ENCODE data around the gene SLC35G6. TPM values are rescaled to one million over a fixed set of nuclear protein-coding genes. Genes with fewer than 3 reads are reported as not detected.
A peak's percentile ranks its signal among the peaks of the same experiment; 100 is the strongest.

SLC35G6 gene
- total RNA-seq, 1 experiment from 2014 or later = not detected

DNA sequence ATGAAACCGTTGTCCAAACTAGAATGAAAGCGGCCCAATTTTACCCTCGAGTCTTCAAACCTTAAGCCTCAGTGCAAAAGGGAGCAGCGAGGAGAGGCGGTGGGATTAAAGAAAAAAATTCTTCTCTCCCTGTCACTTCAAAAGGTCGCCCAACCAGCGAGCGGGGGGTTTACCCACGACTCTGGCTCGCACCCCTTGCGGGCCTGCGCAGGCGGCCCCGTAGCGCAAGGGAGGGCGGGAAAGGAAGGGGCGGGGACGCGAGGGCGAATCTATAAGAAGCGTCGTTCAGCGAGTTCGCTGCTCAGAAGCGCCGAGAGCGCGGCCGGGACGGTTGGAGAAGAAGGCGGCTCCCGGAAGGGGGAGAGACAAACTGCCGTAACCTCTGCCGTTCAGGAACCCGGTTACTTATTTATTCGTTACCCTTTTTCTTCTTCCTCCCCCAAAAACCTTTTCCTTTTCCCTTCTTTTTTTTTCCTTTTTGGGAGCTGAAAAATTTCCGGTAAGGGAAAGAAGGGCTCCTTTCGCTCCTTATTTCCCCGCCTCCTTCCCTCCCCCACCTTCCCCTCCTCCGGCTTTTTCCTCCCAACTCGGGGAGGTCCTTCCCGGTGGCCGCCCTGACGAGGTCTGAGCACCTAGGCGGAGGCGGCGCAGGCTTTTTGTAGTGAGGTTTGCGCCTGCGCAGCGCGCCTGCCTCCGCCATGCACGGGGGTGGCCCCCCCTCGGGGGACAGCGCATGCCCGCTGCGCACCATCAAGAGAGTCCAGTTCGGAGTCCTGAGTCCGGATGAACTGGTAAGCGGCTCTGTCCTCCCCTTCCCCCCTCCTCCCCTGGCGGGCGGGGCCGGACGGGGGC lies 3.0 kb downstream of the SLC35G6 start, which contains the start of gene POLR2A:
Gene POLR2A, plus strand, starts transcription at position 300 of the 852 bp plus-strand sequence.
- TF ChIP-seq, protein P1, sequence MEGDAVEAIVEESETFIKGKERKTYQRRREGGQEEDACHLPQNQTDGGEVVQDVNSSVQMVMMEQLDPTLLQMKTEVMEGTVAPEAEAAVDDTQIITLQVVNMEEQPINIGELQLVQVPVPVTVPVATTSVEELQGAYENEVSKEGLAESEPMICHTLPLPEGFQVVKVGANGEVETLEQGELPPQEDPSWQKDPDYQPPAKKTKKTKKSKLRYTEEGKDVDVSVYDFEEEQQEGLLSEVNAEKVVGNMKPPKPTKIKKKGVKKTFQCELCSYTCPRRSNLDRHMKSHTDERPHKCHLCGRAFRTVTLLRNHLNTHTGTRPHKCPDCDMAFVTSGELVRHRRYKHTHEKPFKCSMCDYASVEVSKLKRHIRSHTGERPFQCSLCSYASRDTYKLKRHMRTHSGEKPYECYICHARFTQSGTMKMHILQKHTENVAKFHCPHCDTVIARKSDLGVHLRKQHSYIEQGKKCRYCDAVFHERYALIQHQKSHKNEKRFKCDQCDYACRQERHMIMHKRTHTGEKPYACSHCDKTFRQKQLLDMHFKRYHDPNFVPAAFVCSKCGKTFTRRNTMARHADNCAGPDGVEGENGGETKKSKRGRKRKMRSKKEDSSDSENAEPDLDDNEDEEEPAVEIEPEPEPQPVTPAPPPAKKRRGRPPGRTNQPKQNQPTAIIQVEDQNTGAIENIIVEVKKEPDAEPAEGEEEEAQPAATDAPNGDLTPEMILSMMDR (IDR thresholded peaks at IDR 0.05) = no peak
- peak; percentile 66; the same call in 1 of the 2 replicates for TF ChIP-seq TCF7L2 (IDR thresholded peaks at IDR 0.05; ENCODE audit: low read depth, low read length)
- TF ChIP-seq SIN3A (IDR thresholded peaks at IDR 0.05; ENCODE audit: borderline replicate concordance, insufficient read depth, low read depth, low read length) = peak; percentile 86
- TF ChIP-seq POLR2AphosphoS5 (IDR thresholded peaks at IDR 0.05; ENCODE audit: low read depth, low read length) = peak; percentile 100
- POLR2A ChIA-PET = interaction anchor here (0.6 to 1.0 kb wide), 7 partner anchors 28 to 448 kb away, joined by 3 to 9 read pairs (median 3); partner anchors contain the start of genes CNTROB, FGF11, TMEM256 and TRAPPC1
- BruUV-seq (replicated peaks) = no TSS peak

DNA sequence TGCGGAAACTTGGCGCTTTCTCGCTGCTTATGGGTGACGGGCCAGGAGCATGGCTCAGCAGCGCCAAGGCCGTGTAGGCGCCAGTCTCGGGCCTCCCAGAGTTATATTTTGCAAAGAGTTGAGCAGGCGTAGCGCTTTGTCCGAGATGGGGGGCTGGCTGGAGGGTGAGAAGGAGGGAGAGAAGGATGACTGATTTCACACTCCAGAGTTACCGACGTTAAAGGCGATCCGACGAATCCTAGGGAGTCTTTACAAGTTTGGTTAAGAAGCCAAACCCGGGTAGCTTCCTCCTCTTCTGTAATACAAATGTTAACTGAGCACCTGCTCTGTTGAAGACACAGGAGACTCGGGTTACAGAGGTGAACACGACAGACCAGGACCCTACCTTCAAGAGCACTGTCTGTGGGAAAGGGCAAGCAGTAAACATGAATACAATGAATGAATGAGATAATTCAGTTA lies 3.7 kb downstream of the SLC35G6 start:
- BruUV-seq (replicated peaks) = no TSS peak
- Histone ChIP-seq H3K27ac (ENCODE audit: low read length) (peak overlapping the region; percentile 99), H3K27me3 (ENCODE audit: control insufficient read depth, insufficient read depth, low read length) (no peaks in the 10 kb centered on the region), H3K9me3 (ENCODE audit: control insufficient read depth, insufficient read depth, low read depth, low read length) (no peaks in the 10 kb centered on the region), H3K4me3 (ENCODE audit: low read depth in 2 of 2, low read length in 2 of 2) (peak overlapping the region; percentile 91 to 95), H3K36me3 (ENCODE audit: control insufficient read depth, insufficient read depth, low read length) (no peaks in the 10 kb centered on the region; the same call in 1 of the 2 replicates), H3K4me1 (ENCODE audit: control insufficient read depth, insufficient read depth, low read length) (peaks cover 35% of the 10 kb centered on the region)
- no peak for ATAC-seq
- TF ChIP-seq SIN3A (IDR thresholded peaks at IDR 0.05; ENCODE audit: borderline replicate concordance, insufficient read depth, low read depth, low read length) = no peak
- TF ChIP-seq, protein P2, sequence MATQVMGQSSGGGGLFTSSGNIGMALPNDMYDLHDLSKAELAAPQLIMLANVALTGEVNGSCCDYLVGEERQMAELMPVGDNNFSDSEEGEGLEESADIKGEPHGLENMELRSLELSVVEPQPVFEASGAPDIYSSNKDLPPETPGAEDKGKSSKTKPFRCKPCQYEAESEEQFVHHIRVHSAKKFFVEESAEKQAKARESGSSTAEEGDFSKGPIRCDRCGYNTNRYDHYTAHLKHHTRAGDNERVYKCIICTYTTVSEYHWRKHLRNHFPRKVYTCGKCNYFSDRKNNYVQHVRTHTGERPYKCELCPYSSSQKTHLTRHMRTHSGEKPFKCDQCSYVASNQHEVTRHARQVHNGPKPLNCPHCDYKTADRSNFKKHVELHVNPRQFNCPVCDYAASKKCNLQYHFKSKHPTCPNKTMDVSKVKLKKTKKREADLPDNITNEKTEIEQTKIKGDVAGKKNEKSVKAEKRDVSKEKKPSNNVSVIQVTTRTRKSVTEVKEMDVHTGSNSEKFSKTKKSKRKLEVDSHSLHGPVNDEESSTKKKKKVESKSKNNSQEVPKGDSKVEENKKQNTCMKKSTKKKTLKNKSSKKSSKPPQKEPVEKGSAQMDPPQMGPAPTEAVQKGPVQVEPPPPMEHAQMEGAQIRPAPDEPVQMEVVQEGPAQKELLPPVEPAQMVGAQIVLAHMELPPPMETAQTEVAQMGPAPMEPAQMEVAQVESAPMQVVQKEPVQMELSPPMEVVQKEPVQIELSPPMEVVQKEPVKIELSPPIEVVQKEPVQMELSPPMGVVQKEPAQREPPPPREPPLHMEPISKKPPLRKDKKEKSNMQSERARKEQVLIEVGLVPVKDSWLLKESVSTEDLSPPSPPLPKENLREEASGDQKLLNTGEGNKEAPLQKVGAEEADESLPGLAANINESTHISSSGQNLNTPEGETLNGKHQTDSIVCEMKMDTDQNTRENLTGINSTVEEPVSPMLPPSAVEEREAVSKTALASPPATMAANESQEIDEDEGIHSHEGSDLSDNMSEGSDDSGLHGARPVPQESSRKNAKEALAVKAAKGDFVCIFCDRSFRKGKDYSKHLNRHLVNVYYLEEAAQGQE (IDR thresholded peaks at IDR 0.05; ENCODE audit: insufficient read depth in 1 of 2, low read depth in 2 of 2, low read length in 1 of 2) = no peak
- no peak for TF ChIP-seq POLR2AphosphoS5 (IDR thresholded peaks at IDR 0.05; ENCODE audit: low read depth, low read length)
- TF ChIP-seq TCF7L2 (IDR thresholded peaks at IDR 0.05; ENCODE audit: low read depth, low read length) = no peak
- TF ChIP-seq, protein P1 (IDR thresholded peaks at IDR 0.05) = no peak
- in situ Hi-C loops (cut with HindIII; ENCODE audit: low pct_unique_long_range_greater_than_20kb, low sequenced_read_pairs) (no loop called here), intact Hi-C loops (cut with micrococcal nuclease; ENCODE audit: unreplicated experiment) (no loop called here)
- POLR2A ChIA-PET = interaction anchor here (0.7 to 1.0 kb wide), 2 partner anchors 81 to 513 kb away, joined by 3 to 11 read pairs; partner anchors contain the start of gene TMEM256
- CTCF ChIA-PET = no interaction called here
- no peak for DNase-seq (ENCODE audit: low read depth, low spot score)

More for the DNA sequence above, 3.0 kb downstream of the SLC35G6 start, which contains the start of gene POLR2A:
- peak within 1 kb of the TSS; percentile 91 to 95 for H3K4me3 ChIP-seq (ENCODE audit: low read depth in 2 of 2, low read length in 2 of 2)
- ATAC-seq (peak; percentile 82), DNase-seq (ENCODE audit: low read depth, low spot score) (peak; percentile 92)
- H3K36me3 ChIP-seq (ENCODE audit: control insufficient read depth, insufficient read depth, low read length) = no peaks in the 10 kb centered on the region; the same call in 1 of the 2 replicates
- in situ Hi-C loops (cut with HindIII; ENCODE audit: low pct_unique_long_range_greater_than_20kb, low sequenced_read_pairs) (no loop called here), intact Hi-C loops (cut with micrococcal nuclease; ENCODE audit: unreplicated experiment) (no loop called here)
- H3K27ac ChIP-seq (ENCODE audit: low read length) = peak within 1 kb of the TSS; percentile 99
- peaks cover 35% of the 10 kb centered on the region for H3K4me1 ChIP-seq (ENCODE audit: control insufficient read depth, insufficient read depth, low read length)
- no peaks in the 10 kb centered on the region for H3K27me3 ChIP-seq (ENCODE audit: control insufficient read depth, insufficient read depth, low read length)
- no peaks in the 10 kb centered on the region for H3K9me3 ChIP-seq (ENCODE audit: control insufficient read depth, insufficient read depth, low read depth, low read length)
- CTCF ChIA-PET = no interaction called here
